IPS-11a (cell line): ENCODE measurements around the gene CBLB.

Experiments
- H3K4me3 ChIP-seq: one replicate; pipeline ENCODE4 v1.5.1; 2013; ENCODE audit warnings: low read depth, low read length, control low read depth

Gene CBLB

DNA sequence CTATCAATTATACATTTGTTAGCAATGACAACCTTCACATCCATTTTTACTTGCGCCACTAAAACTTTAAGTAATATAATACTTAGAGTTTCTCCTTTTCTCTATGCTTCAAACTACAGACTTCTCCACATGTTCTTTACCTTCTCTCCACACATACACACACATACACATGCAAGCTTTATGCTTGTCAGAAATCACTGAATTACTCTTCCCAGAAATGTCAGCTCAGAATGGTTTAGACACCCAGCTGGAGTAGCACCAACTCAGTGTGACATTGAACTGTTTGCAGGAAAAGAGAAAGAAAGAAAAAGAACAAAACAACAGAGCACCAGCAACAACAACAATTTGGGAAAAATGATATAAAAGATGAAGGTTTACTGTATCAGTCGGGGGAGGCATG is 20.9 kb downstream of the CBLB start:
- no peak overlapping the region for H3K4me3 ChIP-seq

DNA sequence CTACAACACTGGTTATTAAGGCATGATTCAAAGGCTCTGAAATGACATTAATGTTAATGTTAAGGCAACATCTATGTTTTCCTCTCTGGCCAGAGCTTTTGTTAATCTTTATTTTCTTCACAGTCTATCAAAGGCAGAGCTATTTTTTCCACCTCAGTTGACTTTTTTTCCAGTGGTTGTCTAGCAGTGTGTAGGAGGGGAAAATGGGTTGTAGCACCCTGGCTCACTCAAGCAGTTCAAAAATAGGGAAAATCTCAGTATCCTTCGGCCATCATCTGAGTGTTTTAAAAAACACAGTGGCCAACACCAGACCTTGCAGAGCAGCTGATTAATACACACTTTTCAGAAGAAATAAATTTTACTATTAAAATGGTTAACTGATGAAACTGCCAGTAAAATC is 21.4 kb downstream of the CBLB start:
- no peak overlapping the region for H3K4me3 ChIP-seq

- H3K4me3 ChIP-seq = no peak overlapping the region
These were observed 22.0 kb downstream of the CBLB start for GRCh38 chr3:105846809-105847208.

DNA sequence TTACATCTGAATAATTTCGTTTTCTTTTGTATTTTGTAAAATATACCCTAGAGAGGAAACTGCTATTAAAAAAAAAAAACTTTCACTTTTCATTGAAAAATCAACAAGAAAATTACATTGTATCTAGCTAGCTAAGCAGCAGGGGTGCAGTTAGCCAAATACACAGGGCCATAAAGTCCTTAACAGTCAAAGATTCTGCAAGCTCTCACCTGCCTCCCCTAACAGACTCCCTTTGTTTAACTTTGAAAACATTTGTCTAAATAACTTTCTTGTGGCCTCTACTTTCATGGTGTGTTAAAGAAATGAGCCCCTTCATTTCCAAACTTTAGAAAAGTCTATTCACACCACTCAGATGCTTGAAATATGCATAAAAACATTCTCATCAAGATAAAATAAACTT is 23.3 kb downstream of the CBLB start:
- H3K4me3 ChIP-seq = no peak overlapping the region

GRCh38 chr3:105844704-105845103 is 24.1 kb downstream of the CBLB start:
- no peak overlapping the region for H3K4me3 ChIP-seq

GRCh38 chr3:105843994-105844393 is 24.8 kb downstream of the CBLB start:
- H3K4me3 ChIP-seq = no peak overlapping the region

DNA sequence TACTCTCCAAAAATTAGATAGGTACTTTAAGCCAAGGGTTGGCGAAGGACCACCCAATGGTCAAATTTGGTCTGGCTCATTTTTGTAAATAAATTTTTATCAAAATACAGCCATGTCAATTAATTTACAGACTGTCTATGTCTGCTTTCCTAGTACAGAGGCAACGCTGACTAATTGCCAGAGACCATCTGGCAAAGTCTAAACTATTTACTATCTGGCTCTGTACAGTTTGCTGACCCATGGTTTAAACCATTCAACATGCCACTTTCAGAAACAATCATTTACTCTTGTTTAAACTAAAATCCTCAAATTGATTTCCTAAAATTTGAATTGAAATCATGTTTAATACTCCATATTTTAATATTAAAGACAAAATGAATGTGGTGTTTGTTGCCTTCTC is 25.9 kb downstream of the CBLB start:
- H3K4me3 ChIP-seq = no peak overlapping the region

- H3K4me3 ChIP-seq = no peak overlapping the region
These were observed 26.4 kb downstream of the CBLB start for GRCh38 chr3:105842449-105842848.

- H3K4me3 ChIP-seq = no peak overlapping the region
These were observed 30.9 kb downstream of the CBLB start for GRCh38 chr3:105837947-105838346.

DNA sequence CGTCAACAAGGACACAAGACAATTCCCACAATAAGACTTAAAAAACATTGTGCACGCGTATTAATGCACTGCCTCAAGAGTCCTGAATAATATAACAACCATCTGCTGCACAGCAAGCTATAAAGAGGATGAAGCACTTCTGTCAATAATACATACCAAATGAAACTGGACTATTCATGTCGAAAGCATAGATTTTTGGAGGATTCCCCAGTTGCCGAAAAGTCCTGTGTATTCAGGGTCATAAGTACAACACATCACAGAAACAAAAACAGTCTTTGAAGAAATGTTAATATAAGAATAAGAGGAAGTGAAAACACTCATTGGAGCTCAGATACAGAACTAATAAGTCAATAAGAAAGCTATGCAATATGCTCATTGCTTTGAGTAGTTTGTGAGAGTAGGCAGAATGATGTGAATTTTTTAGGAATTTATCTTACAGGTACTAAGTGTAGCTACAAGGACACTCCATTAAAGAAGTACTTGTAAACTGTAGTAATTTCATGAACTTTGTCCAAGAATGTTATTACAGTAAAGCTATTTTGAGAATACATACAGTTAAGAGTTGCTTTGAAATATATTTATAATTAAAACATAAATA is 31.6 kb downstream of the CBLB start:
- H3K4me3 ChIP-seq = no peak overlapping the region

GRCh38 chr3:105836533-105836932 is 32.3 kb downstream of the CBLB start:
- no peak overlapping the region for H3K4me3 ChIP-seq

GRCh38 chr3:105835606-105836005 is 33.2 kb downstream of the CBLB start:
- no peak overlapping the region for H3K4me3 ChIP-seq

DNA sequence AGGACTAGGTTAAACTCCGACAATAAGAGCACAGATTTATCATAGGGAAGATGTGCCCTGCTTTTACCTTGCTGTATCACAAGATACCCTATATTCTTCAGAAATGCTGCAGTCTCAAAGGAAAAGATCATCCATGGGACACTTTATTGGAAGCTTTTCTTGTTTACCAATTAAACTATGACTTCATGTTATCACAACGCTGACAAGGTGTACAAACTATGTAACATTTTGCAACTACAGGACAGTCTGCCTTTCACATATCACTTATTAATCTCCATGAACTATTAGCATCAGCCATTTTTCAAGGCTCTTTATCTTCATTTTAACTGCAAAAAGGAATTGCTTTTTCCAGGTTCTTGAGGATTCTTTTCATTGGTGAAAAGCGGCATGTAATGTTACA is 34.0 kb downstream of the CBLB start:
- H3K4me3 ChIP-seq = no peak overlapping the region

- H3K4me3 ChIP-seq = no peak overlapping the region
These were observed 36.2 kb downstream of the CBLB start for GRCh38 chr3:105832644-105833043.

DNA sequence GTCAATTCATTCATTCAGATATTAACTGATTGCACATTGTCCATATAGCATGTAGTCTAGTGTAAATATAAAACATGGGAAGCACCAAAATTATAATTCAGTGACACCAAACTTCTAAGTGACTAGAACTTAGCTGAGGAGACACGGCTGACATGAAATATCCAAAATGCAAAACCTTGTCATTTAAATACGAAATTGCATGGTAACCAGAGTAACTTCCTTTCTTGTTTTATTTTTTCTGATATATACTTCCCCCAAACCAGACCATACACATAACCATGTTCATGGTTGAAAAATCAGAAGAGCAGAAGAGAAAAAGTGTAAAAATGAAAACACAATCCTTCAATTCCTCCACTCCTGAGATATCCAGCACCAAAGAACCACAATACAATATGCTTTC is 38.0 kb downstream of the CBLB start:
- H3K4me3 ChIP-seq = no peak overlapping the region

DNA sequence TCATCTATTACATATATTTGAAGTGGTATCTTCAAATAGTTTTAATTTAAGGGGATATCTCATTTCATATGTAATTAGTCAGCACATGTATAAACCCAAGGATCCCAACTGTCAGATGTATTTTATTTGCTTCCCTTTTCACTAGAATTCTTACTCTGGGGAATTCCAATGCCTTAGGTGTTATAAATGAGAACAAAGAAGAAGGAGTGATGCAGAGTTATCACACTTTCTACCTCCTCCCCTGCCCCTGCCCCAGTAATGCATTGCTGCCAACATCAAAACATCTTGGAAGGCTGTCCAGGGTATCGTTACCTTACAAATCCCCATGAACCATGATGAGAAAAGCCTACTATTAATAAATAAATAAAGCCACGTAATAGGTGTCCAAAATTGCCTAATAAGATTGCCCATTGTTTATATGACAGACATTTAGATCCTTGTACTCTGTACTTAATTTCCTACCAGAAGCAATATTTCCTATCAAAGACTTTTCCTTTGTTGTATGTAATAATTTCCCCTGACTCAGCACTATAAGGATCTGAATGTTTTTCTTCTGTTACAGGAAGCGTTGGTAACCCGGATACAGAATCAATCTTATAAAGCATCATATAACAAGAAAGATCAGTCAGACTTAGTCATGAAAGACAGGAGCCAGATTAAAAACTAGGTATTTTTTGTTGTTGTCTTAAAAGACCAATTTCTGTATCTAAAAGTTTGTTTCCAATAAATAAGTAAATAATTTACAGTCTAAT is 38.8 kb downstream of the CBLB start:
- no peak overlapping the region for H3K4me3 ChIP-seq

GRCh38 chr3:105829229-105829628 is 39.6 kb downstream of the CBLB start:
- no peak overlapping the region for H3K4me3 ChIP-seq

DNA sequence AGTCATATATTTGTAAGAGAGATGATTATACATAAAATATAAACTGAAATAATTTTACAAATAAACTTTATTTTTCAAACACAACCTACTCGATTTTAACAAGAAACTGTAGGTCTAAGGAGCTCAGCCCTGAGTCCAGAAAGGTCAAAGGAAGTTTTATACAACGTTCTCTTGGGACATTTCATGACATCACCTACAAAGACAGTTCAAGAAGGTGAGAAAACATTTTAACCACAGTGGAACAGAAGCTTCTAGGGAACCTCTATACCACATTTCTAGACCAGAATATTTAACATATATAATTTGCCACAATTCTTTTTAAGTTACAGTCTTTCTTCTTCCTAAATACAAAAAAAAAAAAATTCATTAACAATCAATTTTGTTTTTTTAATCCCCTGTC is 40.1 kb downstream of the CBLB start:
- no peak overlapping the region for H3K4me3 ChIP-seq

DNA sequence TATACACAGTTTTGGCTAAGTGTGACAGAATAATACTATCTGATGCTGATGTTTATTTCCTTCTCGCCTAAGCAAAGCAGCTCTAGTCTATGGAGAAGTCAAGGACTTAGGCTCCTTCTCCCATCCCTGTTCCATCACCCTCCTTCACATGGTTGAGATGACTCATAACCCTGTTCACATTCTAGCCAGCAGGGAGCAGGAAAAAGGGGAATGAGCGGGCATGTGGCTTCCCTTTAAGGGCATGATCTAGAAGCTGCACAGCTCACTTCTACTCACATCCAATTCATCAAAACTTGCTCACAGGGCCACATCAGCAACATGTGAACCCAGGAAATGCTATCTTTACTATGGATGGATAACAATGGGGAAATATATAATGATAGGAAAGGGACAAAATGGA is 40.9 kb downstream of the CBLB start:
- no peak overlapping the region for H3K4me3 ChIP-seq

- H3K4me3 ChIP-seq = no peak overlapping the region
These were observed 41.8 kb downstream of the CBLB start for GRCh38 chr3:105826778-105827634.

GRCh38 chr3:105824129-105824528 is 44.7 kb downstream of the CBLB start:
- H3K4me3 ChIP-seq = no peak overlapping the region
